ENCODE data around the gene BRMS1.
A peak's percentile ranks its signal among the peaks of the same experiment; 100 is the strongest.
"Not testable (repeated sequence)": the region's sequence is repeated elsewhere in the genome, so short reads cannot be mapped to it uniquely, and the experiment has no call there.

BRMS1 gene

DNA sequence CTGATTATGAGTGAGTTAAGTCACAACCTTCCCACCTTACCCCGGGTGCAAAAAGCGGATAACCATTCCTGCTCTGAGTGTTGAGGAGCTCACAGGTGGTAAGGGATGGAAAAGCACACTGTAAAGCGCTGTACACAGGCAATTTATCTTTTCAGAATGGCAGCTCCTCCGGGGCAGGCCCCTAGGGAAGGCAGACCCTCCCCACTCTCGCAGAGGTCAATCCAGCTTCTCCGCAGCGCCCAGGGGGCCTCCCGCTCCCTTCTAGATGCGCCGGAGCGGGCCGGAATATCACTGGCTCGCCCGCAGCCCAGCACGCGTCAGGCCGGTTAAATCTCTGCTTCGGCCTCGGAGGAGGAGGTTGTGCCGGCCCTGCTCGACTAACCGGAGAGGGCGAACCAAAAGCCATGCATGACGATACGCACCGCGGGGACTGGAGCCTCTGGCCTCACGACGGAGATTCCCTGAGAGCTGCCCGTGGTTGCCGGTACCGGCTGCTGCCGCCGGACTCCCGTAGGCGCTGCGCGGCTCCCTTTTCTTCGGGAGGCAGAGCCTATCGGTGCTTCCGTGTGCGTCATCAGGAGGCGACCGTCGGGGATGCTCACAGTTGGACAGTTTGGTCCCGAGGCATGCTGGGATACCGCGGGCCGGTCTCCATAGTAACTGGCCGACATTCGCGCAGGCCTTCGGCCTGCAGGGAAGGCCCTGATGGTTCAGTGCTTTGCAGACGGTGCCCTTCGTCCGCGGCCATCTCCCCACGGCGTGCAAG, at the start of gene BRMS1:
BRMS1 (minus strand) TSS at position 555 of the 766 bp plus-strand sequence. CDS start 2,870 bp downstream, outside the sequence.
- DNase-seq = peak; percentile 95

DNA sequence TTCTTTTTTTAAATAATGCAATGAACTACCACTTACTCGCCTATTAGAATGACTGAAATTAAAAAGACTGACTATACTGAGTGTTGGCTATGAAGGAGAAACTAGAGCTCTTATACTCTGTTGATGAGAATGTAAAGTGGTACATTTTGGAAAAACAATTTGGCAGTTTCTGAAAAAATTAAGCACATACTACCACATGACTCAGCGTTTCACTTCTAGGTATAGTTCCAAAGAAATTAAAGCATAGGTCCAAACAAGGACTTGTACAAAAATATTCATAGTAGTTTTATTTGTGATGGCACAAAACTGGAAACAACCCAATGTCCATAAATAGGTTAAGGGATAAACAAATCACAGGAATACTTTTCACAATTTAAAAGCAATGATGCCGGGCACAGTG, 49.0 kb upstream of the BRMS1 start:
- no peak for DNase-seq

DNA sequence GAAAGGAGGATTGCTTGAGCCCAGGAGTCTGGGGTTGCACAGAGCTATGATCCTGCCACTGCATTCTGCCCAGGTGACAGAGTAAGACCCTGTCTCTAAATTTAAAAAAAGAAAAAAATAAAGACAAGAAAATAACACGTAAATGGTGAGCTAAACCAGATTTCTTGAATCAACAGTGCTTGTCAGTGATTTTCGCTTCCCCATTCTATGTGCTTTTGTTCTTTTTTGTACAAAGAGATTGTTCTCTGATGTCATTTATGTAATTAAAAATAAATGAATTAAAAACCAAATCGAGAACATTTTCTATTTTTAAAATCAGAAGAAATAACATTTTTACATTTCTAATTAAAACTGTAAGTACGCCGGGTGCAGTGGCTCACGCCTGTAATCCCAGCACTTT, 46.4 kb upstream of the BRMS1 start:
- no peak for DNase-seq

DNA sequence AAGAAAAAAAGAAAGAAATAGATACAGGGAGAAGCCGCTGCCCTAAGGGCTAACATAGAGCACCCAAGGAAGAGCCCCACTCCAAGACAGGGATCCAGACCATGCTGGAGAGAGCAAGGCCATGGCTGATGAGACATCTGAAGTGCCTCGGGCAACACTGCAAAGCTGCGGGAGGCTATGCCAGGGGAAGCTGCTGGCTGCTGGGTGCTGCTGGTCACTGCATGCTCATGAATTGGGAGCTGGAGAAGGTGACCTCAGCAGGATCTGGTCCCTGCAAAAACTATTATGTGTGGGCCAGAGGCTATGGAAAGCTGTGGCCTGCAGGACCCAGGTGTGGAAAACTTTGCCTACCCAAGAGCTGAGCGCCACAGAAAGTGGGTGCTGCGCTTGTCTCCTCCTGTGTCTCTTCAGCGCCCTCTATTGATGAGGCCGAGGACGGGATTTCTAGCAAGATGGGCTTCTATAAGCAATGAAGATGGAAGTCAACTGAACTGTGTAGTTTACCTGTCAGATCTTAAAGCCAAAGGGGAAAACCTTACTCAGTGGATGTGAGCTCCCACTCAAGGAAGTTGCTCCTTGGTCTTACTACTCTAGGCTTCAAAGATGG, 44.0 kb upstream of the BRMS1 start:
- DNase-seq = peak; percentile 61

DNA sequence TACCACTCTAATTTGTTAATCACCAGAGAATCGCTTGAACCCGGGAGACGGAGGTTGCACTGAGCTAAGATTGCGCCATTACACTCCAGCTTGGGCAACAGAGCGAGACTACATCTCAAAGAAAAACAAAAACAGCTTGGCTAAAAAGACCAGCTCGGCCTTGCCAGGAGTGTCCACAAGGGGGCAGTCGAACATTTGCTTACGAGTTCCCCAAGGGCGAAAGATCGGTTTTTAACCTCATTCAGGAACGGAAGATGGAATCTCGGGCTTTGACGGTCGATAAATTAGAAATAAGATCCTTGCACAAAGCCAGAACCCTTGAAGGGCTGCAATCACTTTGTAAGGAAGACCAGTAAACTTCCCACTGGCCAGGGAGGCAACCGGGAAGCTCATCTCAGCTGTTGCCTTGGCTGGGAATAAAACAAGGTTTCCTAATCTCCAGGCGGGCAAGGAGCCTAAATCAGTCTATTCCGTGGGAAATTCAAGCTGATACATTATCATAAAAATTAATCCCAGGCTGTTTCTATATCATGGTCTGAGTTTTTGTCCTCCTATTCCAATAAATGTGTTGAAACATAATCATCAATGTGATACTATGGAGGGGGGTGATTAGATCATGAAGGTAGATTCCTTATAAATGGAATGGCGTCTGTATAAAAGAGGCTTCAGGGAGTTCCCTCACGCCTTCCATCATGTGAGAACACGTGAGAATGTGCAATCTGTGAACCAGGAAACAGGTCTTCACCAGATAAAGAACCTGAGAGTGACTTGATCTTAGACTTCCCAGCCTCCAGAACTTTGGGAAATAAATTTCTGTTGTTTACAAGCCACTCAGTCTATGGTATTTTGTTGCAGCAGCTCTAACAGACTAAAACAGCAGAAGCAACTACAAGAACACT, 41.5 kb upstream of the BRMS1 start:
- peak; percentile 63 for DNase-seq

- not testable (repeated sequence) for DNase-seq
Measured at GRCh38 chr11:66384316-66384715, 39.4 kb upstream of the BRMS1 start.

- not testable (repeated sequence) for DNase-seq
Measured at GRCh38 chr11:66380264-66380663, 35.4 kb upstream of the BRMS1 start.

DNA sequence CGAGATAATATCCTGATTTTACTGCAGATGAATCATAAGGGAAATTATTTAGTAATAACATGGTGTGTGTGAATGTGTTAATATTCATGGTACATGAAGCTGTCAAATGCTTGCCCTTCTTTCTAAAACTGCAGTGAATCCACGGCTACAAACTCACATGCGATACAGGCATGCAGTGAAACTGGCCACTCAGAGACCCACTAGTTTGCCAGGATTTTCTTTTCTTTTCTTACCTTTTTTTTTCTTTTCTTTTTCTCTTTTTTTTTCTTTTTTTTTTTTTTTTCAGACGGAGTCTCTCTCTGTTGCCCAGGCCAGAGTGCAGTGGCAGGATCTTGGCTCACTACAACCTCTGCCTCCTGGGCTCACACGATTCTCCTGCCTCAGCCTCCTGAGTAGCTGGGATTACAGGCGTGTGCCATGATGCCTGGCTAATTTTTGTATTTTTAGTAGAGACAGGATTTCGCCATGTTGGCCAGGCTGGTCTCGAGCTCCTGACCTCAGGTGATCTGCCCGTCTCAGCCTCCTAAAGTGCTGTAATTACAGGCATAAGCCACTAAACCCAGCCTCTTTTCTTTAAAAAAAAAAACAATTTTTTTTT, 28.9 kb upstream of the BRMS1 start:
- DNase-seq = not testable (repeated sequence)

- DNase-seq = no peak
Measured at GRCh38 chr11:66373265-66373664, 28.4 kb upstream of the BRMS1 start.

DNA sequence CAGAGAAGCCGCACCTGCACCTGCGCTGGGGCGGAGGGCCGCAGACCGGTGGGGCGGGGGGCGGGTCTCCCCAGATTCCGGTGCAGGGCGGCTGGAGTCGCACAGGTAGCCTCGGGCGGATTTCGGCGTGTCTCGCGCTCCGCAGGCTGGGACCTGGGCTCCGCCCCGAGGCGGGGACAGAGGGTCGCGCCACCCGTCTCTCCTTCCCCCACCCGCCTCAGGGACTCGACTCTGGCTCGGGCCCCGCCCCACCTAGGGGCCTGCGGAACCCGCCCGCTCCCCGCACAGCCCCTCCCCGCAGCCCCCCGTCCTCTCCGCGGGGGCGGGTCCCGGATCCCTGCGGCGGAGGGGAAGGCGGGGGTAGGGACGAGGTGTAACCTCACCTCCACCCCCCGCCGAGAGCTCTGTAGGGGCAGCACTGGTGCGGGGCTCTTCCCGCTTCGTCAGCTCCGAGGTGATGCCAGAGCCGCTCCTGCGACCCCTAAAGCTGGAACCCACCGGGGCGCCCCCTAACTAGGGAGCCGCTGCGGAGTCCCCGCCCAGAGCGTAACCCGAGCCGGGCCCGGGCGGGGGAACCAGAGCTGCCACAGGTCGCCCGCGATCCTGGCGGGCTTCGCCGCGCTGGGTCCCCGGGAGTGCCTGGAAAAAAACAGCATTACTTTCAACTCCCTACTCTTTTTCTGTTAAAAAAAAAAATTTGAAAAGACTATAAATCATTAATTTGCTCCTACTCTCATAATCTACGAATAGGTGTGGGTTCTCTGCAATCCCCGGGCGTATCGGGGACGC, 26.9 kb upstream of the BRMS1 start, which contains the start of gene SLC29A2:
SLC29A2 (minus strand) TSS at position 134 of the 789 bp plus-strand sequence. CDS start 169 bp downstream, outside the sequence.
- DNase-seq = peak; percentile 9

DNA sequence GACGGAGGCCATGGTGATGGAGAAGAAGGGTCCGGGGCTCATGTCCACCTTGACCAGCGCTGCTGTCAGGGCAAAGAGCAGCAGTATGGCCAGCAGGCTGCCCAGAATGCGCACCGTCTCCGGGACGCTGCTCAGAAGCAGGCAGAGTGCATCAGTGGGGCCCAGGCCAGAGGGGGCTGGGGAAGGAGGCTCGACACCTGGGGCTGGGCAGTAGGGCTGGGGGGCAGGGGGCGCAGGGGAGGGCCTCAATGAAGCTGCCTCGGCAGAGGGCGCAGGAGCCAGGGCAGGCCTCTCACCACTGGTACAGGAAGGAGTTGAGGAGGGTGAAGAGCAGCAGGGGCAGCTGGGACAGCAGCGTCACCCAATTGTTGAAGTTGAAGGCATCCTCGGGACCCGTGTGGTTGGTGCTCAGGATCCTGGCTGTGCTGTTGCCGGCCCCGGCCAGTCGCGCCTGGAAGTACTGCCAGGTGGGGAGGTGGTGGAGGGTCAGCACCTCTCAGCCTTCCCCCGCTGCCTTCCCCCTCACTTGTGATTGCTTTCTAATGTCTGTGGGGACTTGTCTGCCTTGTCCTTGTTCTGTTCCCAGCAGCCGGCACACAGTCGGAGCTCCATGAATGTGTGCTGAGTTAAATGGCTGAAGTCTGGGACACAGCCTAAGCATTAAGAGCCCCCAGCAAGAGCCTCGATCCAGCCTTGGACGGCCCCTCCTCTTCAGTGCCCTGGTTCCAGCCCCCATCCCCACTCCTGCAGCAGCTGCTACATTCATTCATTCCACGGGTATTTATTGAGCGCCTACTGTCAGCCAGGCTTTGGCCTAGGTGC, 24.4 kb upstream of the BRMS1 start:
- DNase-seq = no peak

DNA sequence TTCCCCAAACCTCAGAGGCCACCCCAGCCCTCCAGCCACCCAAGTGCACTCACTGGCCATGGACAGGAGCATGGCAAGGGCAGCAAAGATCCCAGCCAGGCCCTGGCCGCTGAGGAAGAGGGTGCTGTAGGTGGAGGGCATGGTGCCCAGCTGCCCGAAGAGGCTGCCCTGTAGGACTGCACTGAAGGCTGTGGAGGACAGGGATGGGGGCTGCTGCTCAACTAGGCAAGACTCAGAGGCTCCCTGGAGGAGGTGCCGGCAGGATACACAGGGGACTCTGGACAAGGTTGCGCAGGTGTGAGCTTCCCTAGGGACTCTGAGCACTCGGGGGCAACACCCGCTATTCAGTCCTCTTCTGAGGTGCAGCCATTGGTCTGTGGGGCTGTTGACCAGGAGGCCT, 23.6 kb upstream of the BRMS1 start:
- DNase-seq = no peak

DNA sequence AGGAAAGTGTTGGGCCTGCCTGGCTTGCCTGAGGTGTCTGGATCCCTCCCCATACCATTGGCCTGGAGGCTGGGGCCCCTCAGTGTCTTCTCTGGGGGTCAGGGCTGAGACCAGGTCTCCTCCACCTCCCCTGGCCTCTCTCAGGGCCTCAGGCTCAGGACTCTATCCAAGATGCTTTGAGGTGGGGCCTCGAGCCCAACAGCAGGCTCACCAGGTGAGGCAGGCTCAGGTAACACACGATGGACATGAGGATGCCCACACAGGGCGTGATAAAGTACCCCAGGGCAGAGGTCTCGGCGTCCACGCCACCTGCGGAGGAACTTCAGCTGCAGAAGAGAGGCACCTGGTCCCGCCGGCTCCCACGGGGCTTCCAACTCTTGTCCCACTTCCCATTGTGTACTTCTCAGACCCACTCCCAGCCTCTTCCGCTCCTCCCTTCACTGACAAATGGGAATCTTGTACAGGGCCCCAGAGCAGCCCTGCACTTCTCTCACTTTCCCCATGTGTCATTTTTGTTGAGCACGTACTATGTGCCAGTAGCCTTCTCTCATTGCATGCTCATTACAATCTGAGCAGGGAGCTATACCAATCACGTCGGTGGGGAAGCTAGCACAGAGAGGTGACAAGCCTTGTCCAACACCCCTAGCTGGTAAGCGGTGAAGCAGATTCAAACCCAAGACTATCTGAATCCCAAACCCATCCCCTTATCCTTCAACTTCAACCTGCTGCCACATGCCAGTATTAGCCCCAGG, 22.8 kb upstream of the BRMS1 start:
- no peak for DNase-seq

DNA sequence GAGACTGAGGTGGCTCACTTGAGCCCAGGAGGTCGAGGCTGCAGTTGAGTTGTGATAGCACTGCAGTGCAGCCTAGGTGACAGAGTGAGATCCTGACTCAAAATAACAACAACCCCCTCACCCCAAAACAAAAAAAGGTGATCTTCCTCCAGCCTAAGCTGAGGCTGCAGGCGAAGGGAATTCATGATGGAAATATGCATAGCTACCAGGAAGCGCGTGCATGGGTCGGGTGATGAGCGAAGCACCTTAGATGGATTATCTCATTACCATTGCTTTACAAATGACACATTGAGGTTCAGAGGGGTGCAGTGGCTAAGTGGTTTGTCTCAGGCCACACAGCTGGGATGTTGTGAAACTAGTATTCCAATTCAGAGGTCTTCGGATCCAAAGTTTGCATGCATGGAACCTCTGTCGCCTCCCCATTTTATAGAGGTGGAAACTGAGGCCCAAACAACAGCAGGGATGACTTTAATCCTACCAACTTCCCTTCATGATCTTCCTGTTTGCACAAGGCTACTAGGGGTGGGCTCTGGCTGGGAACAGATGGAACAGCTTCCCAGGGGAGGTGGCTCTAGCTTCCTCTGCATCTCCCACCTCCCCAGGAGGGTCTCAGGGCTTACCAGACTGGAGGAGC, 22.1 kb upstream of the BRMS1 start:
- DNase-seq = no peak

GRCh38 chr11:66365711-66366619, 21.1 kb upstream of the BRMS1 start:
- DNase-seq = no peak

DNA sequence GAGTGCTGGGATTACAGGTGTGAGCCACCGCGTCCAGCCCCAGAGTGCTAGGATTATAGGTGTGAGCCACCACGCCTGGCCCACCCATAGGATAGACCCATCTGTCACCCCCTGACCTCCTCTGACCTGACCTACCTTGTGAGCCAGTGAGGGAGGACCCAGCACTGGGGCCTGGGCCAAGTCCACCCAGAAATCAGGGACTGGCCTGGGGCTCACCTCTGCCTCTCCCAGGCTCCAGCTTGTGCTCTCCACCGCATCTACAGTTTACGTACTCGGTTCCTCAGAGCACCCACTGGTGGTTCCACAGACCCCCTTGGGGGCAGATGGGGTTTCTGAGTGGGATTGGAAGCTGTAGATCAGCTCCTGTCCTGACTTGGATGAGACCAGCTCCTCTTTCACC, 20.3 kb upstream of the BRMS1 start:
- DNase-seq = no peak

DNA sequence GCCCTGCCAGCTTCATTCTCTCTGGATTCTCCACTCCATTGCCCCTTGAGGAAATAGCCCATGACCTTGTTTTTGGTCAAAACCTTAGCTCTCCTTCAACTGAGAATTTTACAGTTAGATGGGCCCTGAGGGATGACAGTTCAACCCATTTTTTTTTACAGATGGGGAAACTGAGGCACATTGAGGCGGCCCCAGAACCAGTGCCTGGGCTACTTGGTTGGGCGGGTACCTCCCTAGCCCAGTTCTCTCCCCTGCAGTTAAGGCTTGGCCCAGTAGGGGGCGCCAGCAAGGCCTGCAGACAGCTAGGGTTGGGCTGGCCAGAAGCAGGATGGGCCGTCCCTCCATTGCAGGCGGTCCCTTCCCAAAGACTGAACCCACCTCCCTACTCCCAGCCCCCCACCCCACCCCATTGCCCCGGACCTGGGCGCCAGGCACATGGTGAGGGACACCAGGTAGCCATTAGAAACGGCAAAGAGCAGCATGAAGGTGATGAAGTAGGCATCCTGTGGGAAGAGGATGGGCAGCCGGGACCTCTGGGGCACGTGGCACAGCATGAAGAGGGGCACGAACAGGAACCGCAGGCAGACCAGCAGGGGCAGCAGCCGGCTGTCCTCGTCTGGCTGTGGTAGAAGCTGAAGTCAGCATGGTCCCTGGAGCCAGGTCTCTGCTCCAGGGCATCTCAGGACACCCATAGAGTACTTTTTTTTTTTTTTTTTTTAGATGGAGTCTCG, 19.1 kb upstream of the BRMS1 start:
- no peak for DNase-seq

DNA sequence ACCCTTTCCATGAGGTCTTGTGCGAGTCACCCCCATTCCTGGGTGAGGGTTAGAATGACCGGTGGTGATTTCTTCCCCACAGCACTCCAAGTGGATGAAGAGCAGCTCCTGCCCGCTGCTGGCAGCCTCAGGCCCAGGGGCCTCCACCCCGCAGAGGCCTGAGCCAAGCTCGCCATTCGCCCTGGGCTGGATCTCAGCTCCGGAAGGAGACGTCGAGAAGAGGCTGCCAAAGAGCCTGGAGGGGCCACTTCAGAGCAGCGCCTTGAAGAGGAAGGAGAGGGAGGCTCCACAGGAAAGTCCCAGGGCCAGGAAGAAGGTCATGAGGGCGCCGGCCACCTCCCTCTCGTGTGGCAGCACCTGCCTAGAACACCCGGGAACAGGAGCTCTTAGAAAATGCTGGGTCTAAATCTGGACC, 18.3 kb upstream of the BRMS1 start:
- no peak for DNase-seq
